GM12801 (cell line): Measurements from ENCODE around the gene SFTPD.

Source experiments
- CTCF ChIP-seq: IDR thresholded peaks from one replicate; pipeline ENCODE4 v1.5.1; 2011; ENCODE audit warnings: control low read depth; ENCODE audit not compliant: insufficient read length; ENCODE audit errors: extremely low read depth

SFTPD gene

GRCh38 chr10:79948976-79949722 is at the start of gene SFTPD:
SFTPD (minus strand) TSS chr10:79949105; CDS start chr10:79946659, 2,446 bp downstream.
- no peak for TF ChIP-seq CTCF

- TF ChIP-seq CTCF: no peak
These were observed 47.2 kb upstream of the SFTPD start for GRCh38 chr10:79995979-79996634.

GRCh38 chr10:79994556-79994955 is 45.7 kb upstream of the SFTPD start:
- TF ChIP-seq CTCF: no peak

- TF ChIP-seq CTCF: no peak
These were observed 36.7 kb upstream of the SFTPD start for GRCh38 chr10:79985481-79986072.

- TF ChIP-seq CTCF: no peak
These were observed 35.9 kb upstream of the SFTPD start for GRCh38 chr10:79984851-79985250.

- TF ChIP-seq CTCF: no peak
These were observed 34.5 kb upstream of the SFTPD start for GRCh38 chr10:79983286-79983909.

- no peak for TF ChIP-seq CTCF
These were observed 34.0 kb upstream of the SFTPD start for GRCh38 chr10:79982861-79983260.
